HL-60 (cell line): Measurements from ENCODE around the gene SFXN3.

Experiments
- CTCF ChIP-seq: IDR thresholded peaks from one replicate; pipeline ENCODE4 v1.5.1; 2011; ENCODE audit warnings: low read length, control low read depth, inconsistent platforms; ENCODE audit not compliant: insufficient read depth
- POLR2AphosphoS5 ChIP-seq: IDR thresholded peaks from 2 replicates; pipeline ENCODE4 v1.6.1; 2012; ENCODE audit warnings: low read depth
- SPI1 ChIP-seq: IDR thresholded peaks from 2 replicates; pipeline ENCODE4 v1.6.1; 2012; ENCODE audit warnings: low read depth, mild to moderate bottlenecking, borderline replicate concordance
- TF ChIP-seq, protein P1 (sequence below): IDR thresholded peaks from 2 replicates; pipeline ENCODE4 v1.6.1; 2012; ENCODE audit warnings: low read depth; ENCODE audit not compliant: insufficient replicate concordance

DNA sequence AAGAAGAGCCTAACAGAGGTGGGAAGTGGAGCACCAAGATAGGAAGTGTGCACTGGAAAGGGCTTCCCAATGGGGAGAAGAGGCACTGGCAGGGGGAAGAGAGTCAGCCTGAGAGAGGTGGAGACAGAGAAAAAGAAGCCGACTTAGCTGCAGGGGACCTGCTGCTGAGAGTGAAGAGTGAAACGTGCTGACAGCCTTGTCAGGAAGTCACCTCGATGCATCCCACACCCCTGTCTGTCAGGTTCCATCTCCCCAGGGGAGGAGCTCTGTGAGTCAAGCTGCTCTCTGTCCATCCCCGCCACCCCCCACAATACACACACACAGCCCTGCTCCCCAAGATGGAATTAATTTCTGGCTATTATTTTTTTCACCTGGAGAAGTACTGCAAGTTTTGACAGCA, 44.7 kb downstream of the SFXN3 start:
- no peak for TF ChIP-seq CTCF
- TF ChIP-seq, protein P1, sequence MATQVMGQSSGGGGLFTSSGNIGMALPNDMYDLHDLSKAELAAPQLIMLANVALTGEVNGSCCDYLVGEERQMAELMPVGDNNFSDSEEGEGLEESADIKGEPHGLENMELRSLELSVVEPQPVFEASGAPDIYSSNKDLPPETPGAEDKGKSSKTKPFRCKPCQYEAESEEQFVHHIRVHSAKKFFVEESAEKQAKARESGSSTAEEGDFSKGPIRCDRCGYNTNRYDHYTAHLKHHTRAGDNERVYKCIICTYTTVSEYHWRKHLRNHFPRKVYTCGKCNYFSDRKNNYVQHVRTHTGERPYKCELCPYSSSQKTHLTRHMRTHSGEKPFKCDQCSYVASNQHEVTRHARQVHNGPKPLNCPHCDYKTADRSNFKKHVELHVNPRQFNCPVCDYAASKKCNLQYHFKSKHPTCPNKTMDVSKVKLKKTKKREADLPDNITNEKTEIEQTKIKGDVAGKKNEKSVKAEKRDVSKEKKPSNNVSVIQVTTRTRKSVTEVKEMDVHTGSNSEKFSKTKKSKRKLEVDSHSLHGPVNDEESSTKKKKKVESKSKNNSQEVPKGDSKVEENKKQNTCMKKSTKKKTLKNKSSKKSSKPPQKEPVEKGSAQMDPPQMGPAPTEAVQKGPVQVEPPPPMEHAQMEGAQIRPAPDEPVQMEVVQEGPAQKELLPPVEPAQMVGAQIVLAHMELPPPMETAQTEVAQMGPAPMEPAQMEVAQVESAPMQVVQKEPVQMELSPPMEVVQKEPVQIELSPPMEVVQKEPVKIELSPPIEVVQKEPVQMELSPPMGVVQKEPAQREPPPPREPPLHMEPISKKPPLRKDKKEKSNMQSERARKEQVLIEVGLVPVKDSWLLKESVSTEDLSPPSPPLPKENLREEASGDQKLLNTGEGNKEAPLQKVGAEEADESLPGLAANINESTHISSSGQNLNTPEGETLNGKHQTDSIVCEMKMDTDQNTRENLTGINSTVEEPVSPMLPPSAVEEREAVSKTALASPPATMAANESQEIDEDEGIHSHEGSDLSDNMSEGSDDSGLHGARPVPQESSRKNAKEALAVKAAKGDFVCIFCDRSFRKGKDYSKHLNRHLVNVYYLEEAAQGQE = no peak
- TF ChIP-seq POLR2AphosphoS5 = no peak
- TF ChIP-seq SPI1 = no peak
